Neutrophil (primary cell): Measurements from ENCODE around the gene YIPF2.

ENCODE experiments used
- H3K27ac ChIP-seq: fragments of 200-600 bp; sonication (generic); 2 replicates; pipeline ENCODE4 v1.5.1; 2016; ENCODE audit warnings: mild to moderate bottlenecking, moderate library complexity
- H3K27me3 ChIP-seq: fragments of 200-600 bp; sonication (generic); 2 replicates; pipeline ENCODE4 v1.6.0; 2016; ENCODE audit warnings: mild to moderate bottlenecking
- H3K36me3 ChIP-seq: fragments of 200-600 bp; sonication (generic); 2 replicates; pipeline ENCODE4 v1.5.1; 2017
- H3K4me1 ChIP-seq, 2 experiments: fragments of 200-600 bp in 1 of 2; sonication (generic) in 1 of 2; 1 replicate in 1 of 2; 2 replicates in 1 of 2; pipeline versions ENCODE4 v1.5.1 to v1.6.1; 2013 to 2016; ENCODE audit warnings: low read depth in 1 of 2, low read length in 1 of 2, mild to moderate bottlenecking in 1 of 2, moderate library complexity in 1 of 2; ENCODE audit not compliant: control insufficient read depth in 1 of 2, insufficient read depth in 1 of 2
- H3K4me3 ChIP-seq, 2 experiments: fragments of 200-600 bp in 1 of 2; sonication (generic) in 1 of 2; 1 replicate in 1 of 2; 2 replicates in 1 of 2; pipeline ENCODE4 v1.5.1; 2013 to 2016; ENCODE audit warnings: low read depth in 1 of 2, low read length in 1 of 2, mild to moderate bottlenecking in 1 of 2, moderate library complexity in 1 of 2
- H3K9me3 ChIP-seq: fragments of 200-600 bp; sonication (generic); 2 replicates; pipeline ENCODE4 v1.5.1; 2016
- TF ChIP-seq, protein P1 (sequence below): fragments of 200-600 bp; sonication (generic); IDR thresholded peaks from 2 replicates; pipeline ENCODE4 v1.5.1; 2016; ENCODE audit warnings: antibody characterized with exemption

YIPF2 gene

DNA sequence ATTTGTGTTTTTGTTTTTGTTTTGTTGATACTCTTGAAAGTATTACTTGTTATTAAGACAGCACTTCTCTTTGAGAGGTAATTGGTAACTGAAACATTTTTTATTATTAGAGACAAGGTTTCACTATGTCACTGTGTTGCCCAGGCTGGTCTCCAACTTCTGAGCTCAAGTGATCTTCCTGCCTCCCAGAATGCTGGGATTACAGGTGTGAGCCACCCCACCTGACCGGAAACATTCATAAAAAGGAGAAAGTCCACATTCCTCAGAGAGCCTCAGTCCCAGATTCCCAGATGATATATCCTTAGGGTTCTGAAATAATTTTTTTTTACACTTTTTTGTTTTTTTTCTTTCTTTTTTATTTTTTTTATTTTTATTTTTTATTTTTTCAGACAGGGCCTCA, 54.4 kb downstream of the YIPF2 start:
- Histone ChIP-seq H3K4me1 (peaks cover 14 to 20% of the 10 kb centered on the region in 2 experiments), H3K27me3 (peaks cover 21% of the 10 kb centered on the region), H3K4me3 (no peak overlapping the region), H3K36me3 (peaks cover 16% of the 10 kb centered on the region), H3K9me3 (no peaks in the 10 kb centered on the region), H3K27ac (no peak overlapping the region)
- TF ChIP-seq, protein P1, sequence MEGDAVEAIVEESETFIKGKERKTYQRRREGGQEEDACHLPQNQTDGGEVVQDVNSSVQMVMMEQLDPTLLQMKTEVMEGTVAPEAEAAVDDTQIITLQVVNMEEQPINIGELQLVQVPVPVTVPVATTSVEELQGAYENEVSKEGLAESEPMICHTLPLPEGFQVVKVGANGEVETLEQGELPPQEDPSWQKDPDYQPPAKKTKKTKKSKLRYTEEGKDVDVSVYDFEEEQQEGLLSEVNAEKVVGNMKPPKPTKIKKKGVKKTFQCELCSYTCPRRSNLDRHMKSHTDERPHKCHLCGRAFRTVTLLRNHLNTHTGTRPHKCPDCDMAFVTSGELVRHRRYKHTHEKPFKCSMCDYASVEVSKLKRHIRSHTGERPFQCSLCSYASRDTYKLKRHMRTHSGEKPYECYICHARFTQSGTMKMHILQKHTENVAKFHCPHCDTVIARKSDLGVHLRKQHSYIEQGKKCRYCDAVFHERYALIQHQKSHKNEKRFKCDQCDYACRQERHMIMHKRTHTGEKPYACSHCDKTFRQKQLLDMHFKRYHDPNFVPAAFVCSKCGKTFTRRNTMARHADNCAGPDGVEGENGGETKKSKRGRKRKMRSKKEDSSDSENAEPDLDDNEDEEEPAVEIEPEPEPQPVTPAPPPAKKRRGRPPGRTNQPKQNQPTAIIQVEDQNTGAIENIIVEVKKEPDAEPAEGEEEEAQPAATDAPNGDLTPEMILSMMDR = no peak

DNA sequence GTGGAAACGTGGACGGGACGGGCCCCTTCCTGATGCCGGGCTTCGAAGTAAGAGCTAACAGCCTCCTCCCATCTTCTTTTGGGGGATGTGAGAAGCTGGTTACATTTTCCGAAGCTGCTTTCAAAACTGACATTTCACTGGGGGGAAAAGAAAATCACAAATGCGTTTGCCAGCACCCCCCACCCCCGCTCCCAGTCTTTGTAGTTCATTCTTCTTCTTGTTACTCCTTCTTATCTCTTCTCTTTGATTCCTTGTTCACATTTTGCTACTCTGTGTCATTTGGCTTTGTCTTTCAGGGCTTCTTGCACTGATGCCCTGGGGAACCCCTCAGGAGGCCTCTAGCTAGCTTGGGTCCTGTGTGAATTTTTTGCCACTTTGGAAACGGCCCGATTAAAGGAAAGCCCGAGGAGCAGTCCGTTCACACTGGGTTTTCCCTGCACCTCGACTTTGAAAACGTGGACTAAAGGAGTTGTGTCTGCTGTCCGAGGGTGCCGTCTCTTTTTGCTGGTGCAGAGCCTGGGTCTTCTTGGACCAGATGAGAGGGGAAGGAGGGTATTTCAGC, 55.8 kb downstream of the YIPF2 start:
- Histone ChIP-seq H3K27me3 (peaks cover 21% of the 10 kb centered on the region), H3K27ac (no peak overlapping the region)

More for the DNA sequence above, 55.8 kb downstream of the YIPF2 start:
- Histone ChIP-seq H3K36me3 (peaks cover 29% of the 10 kb centered on the region), H3K9me3 (no peaks in the 10 kb centered on the region), H3K4me3 (peak overlapping the region; percentile 57 to 62), H3K4me1 (peaks cover 12 to 20% of the 10 kb centered on the region in 2 experiments)
- TF ChIP-seq, protein P1 = no peak
